Gastroesophageal sphincter (tissue), 3 donors: ENCODE data around the gene FOXN3.

ENCODE experiments used
- EP300 ChIP-seq: sonication (generic); formaldehyde crosslinking; IDR thresholded peaks from one replicate; pipeline ENCODE4 v1.6.1; 2017; ENCODE audit warnings: antibody characterized with exemption, mild to moderate bottlenecking
- POLR2A ChIP-seq, 2 donors: fragments of 450-650 bp; IDR thresholded peaks; one replicate each; pipeline ENCODE4 v1.6.1; 2017; ENCODE audit warnings: antibody characterized with exemption in 2 of 2, mild to moderate bottlenecking in 2 of 2, moderate library complexity in 1 of 2
- POLR2AphosphoS5 ChIP-seq: sonication (generic); formaldehyde crosslinking; IDR thresholded peaks from one replicate; pipeline ENCODE4 v1.6.1; 2017; ENCODE audit warnings: antibody characterized with exemption
- TF ChIP-seq, protein P1 (sequence below), 4 experiments: fragments of 200-600 bp in 2 of 4; fragments of 450-650 bp in 2 of 4; sonication (generic) in 1 of 4; IDR thresholded peaks; one replicate each; pipeline ENCODE4 v1.5.1; 2017 to 2019; ENCODE audit warnings: antibody characterized with exemption in 4 of 4, mild to moderate bottlenecking in 2 of 4, moderate library complexity in 2 of 4

DNA sequence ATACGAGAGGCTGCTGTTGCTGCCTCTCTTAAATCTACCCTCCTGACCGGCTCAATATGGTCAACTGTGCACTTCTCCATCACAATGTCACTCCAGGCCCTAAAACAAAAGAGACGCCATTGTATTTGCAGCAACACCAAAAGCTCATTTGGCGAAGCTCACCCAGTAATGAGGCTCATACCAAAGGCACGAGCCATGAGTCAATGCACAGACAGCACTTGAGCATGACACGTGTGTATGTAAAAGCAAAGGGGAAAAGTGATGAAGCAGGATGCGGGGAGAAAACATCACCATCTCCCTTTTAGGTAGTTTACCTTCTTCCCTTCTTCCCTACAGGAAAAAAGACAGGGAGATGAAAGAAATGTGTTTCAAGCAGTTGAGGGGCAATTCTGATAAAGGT lies 150.3 kb downstream of the FOXN3 start:
- TF ChIP-seq, protein P1, sequence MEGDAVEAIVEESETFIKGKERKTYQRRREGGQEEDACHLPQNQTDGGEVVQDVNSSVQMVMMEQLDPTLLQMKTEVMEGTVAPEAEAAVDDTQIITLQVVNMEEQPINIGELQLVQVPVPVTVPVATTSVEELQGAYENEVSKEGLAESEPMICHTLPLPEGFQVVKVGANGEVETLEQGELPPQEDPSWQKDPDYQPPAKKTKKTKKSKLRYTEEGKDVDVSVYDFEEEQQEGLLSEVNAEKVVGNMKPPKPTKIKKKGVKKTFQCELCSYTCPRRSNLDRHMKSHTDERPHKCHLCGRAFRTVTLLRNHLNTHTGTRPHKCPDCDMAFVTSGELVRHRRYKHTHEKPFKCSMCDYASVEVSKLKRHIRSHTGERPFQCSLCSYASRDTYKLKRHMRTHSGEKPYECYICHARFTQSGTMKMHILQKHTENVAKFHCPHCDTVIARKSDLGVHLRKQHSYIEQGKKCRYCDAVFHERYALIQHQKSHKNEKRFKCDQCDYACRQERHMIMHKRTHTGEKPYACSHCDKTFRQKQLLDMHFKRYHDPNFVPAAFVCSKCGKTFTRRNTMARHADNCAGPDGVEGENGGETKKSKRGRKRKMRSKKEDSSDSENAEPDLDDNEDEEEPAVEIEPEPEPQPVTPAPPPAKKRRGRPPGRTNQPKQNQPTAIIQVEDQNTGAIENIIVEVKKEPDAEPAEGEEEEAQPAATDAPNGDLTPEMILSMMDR (IDR thresholded peaks at IDR 0.05), result no peak
- no peak for TF ChIP-seq POLR2A (IDR thresholded peaks at IDR 0.05)
- no peak for TF ChIP-seq POLR2AphosphoS5
- no peak for TF ChIP-seq EP300
